ENCODE measurements around the gene DDB1. TPM values are rescaled to one million over a fixed set of nuclear protein-coding genes. Genes with fewer than 3 reads are reported as not detected.

Gene DDB1
- total and polyA plus RNA-seq, 2 of the 13 experiments (the other 11 are each of a cell fraction or from before 2014, with no cell fraction given): 217 to 266 TPM

GRCh38 chr11:61274084-61274483 is 58.8 kb downstream of the DDB1 start:
- POLR2A ChIA-PET: no interaction called here

More at GRCh38 chr11:61274084-61274483, 58.8 kb downstream of the DDB1 start:
- intact Hi-C loops (cut with micrococcal nuclease; ENCODE audit: unreplicated experiment) (no loop called here), in situ Hi-C loops (cut with HindIII; ENCODE audit: extremely low pct_ligation_motif_present, low pct_unique_long_range_greater_than_20kb) (no loop called here)
- Histone ChIP-seq H3K4me1 (ENCODE audit: insufficient read depth, low read length) (peaks cover 5% of the 10 kb centered on the region), H3K9me3 (ENCODE audit: low read length) (no peaks in the 10 kb centered on the region), H4K20me1 (ENCODE audit: insufficient read depth, low read length) (peaks cover 5% of the 10 kb centered on the region; the same call in 1 of the 2 replicates), H3K27ac (ENCODE audit: extremely low read length, insufficient read depth, low read length) (no peak overlapping the region), H3K27me3 (ENCODE audit: control insufficient read depth in 1 of 2, insufficient read depth in 2 of 2, low read length in 2 of 2) (no peaks in the 10 kb centered on the region), H3K4me2 (ENCODE audit: low read depth, low read length) (no peak overlapping the region), H3K4me3 (replicated peaks in 1 of 3; ENCODE audit: insufficient read depth in 1 of 3, low read depth in 2 of 3, low read length in 3 of 3) (no peak overlapping the region), H2AFZ (ENCODE audit: low read length) (no peak overlapping the region), H3K79me2 (ENCODE audit: insufficient read depth, low read length) (no peaks in the 10 kb centered on the region), H3K9ac (ENCODE audit: insufficient read depth, low read depth, low read length) (no peak overlapping the region), H3K36me3 (replicated peaks in 1 of 2; ENCODE audit: control insufficient read depth in 1 of 2, insufficient read depth in 2 of 2, low read length in 2 of 2) (peaks cover 42 to 73% of the 10 kb centered on the region in 2 experiments)
- ATAC-seq (no peak; the same call in 1 of the 3 replicates), FAIRE-seq (no peak), DNase-seq (ENCODE audit: low spot score) (no peak)
- TF ChIP-seq ZNF264 (CRISPR knock-in tag; IDR thresholded peaks at IDR 0.05) (no peak), RBM22 (optimal IDR thresholded peaks at IDR 0.05; ENCODE audit: low read length) (peak; percentile 8), ZNF280B (CRISPR knock-in tag; IDR thresholded peaks at IDR 0.05; ENCODE audit: borderline replicate concordance) (no peak), CC2D1A (CRISPR knock-in tag; IDR thresholded peaks at IDR 0.05) (no peak), ZKSCAN1 (IDR thresholded peaks at IDR 0.05; ENCODE audit: low read length) (0 out of 2 replicates have a peak, but pooled peaks have one; percentile 58)
- WGBS (ENCODE audit: low lambda C conversion rate): 93% methylated on average over 4 of the region's 4 CpGs
- CTCF ChIA-PET (ENCODE audit: low intra/inter-chr PET ratio, low total read pairs): no interaction called here
- BruUV-seq (replicated peaks): no TSS peak
